ENCODE results near the gene ARTN. TPM values are rescaled to one million over a fixed set of nuclear protein-coding genes. Genes with fewer than 3 reads are reported as not detected.

The ARTN gene
- total and polyA plus RNA-seq, 2 experiments from 2014 or later, result 2.1 TPM; not detected in 1

DNA sequence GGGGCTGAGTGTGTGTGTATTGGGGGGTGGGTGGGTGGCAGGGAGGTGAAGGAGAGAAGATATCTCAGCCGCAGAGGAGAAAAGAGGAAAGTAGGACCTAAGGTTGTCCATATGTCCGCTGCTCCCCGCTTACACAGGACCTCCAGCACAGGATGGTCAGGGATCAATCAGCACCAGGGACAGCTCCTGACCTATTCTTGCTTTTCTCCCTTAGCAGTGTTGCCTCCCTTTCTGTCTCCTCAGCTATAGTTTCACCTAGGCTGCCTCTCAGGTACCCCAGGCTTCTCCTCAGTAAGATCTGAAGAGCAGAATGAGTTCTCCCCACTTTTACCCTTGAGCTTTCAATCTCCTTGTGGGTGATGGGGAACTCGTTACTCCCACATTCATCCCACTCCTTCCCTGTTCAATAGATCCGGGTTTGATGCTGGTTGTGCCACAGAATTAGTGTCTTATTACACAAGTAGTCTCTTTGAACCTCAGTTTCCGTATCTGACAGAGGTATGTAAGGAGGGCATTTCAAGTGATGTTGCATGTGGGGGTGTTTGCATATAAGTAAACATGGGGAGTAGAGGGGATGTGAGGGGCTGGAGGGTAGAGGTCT lies 34.8 kb downstream of the ARTN start:
- no peaks in the 10 kb centered on the region for H3K9me3 ChIP-seq (ENCODE audit: low read depth)
- H3K36me3 ChIP-seq (replicated peaks; ENCODE audit: insufficient read depth, low read depth), result no peaks in the 10 kb centered on the region
- H3K79me2 ChIP-seq, result peaks cover 10% of the 10 kb centered on the region
- no peaks in the 10 kb centered on the region for H3K9me2 ChIP-seq (replicated peaks; ENCODE audit: insufficient read depth)
- TF ChIP-seq, protein P1, sequence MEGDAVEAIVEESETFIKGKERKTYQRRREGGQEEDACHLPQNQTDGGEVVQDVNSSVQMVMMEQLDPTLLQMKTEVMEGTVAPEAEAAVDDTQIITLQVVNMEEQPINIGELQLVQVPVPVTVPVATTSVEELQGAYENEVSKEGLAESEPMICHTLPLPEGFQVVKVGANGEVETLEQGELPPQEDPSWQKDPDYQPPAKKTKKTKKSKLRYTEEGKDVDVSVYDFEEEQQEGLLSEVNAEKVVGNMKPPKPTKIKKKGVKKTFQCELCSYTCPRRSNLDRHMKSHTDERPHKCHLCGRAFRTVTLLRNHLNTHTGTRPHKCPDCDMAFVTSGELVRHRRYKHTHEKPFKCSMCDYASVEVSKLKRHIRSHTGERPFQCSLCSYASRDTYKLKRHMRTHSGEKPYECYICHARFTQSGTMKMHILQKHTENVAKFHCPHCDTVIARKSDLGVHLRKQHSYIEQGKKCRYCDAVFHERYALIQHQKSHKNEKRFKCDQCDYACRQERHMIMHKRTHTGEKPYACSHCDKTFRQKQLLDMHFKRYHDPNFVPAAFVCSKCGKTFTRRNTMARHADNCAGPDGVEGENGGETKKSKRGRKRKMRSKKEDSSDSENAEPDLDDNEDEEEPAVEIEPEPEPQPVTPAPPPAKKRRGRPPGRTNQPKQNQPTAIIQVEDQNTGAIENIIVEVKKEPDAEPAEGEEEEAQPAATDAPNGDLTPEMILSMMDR (IDR thresholded peaks at IDR 0.05; ENCODE audit: poor library complexity), result no peak
- TF ChIP-seq EZH2phosphoT487 (IDR thresholded peaks at IDR 0.05; ENCODE audit: low read depth, severe bottlenecking, unreplicated experiment), result no peak
- no peak for TF ChIP-seq EZH2 (IDR thresholded peaks at IDR 0.05; ENCODE audit: borderline replicate concordance)
- no peak overlapping the region for H3K4me3 ChIP-seq
- H3K4me2 ChIP-seq, result no peak overlapping the region
- 94% methylated on average over 6 of the region's 6 CpGs for WGBS (ENCODE audit: low lambda C conversion rate, missing lambda C conversion rate)
- no peaks in the 10 kb centered on the region for H3K27me3 ChIP-seq
- peaks cover 6% of the 10 kb centered on the region for H3K4me1 ChIP-seq (ENCODE audit: insufficient read depth)
- H4K20me1 ChIP-seq (ENCODE audit: insufficient read depth, poor library complexity, severe bottlenecking), result no peaks in the 10 kb centered on the region
- H2AFZ ChIP-seq, result no peak overlapping the region
- peak; percentile 64 for DNase-seq (ENCODE audit: low spot score)
- no peak overlapping the region for H3K27ac ChIP-seq

DNA sequence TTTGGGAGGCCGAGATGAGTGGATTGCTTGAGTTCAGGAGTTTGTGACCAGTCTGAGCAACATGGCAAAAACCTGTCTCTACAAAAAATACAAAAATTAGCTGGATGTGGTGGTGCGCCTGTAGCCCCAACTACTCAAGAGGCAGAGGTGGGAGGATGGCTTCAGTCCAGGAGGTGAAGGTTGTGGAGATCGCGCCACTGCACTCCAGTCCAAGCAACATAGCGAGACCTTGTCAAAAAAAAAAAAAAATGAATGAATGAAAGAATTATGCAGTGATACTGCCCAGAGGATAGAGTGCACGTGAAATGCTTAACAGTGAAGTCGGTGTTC lies 35.8 kb downstream of the ARTN start:
- H3K4me2 ChIP-seq, result peak overlapping the region; percentile 73
- 63% methylated on average over 7 of the region's 7 CpGs for WGBS (ENCODE audit: low lambda C conversion rate, missing lambda C conversion rate)
- H4K20me1 ChIP-seq (ENCODE audit: insufficient read depth, poor library complexity, severe bottlenecking), result no peaks in the 10 kb centered on the region
- no peak for DNase-seq (ENCODE audit: low spot score)
- no peak for TF ChIP-seq EZH2 (IDR thresholded peaks at IDR 0.05; ENCODE audit: borderline replicate concordance)
- TF ChIP-seq, protein P1 (IDR thresholded peaks at IDR 0.05; ENCODE audit: poor library complexity), result no peak
- TF ChIP-seq EZH2phosphoT487 (IDR thresholded peaks at IDR 0.05; ENCODE audit: low read depth, severe bottlenecking, unreplicated experiment), result no peak
- no peaks in the 10 kb centered on the region for H3K9me3 ChIP-seq (ENCODE audit: low read depth)
- peaks cover 10% of the 10 kb centered on the region for H3K79me2 ChIP-seq
- no peaks in the 10 kb centered on the region for H3K9me2 ChIP-seq (replicated peaks; ENCODE audit: insufficient read depth)
- H3K27me3 ChIP-seq, result no peaks in the 10 kb centered on the region
- H3K36me3 ChIP-seq (replicated peaks; ENCODE audit: insufficient read depth, low read depth), result no peaks in the 10 kb centered on the region
- no peak overlapping the region for H3K27ac ChIP-seq
- H3K4me1 ChIP-seq (ENCODE audit: insufficient read depth), result peaks cover 6% of the 10 kb centered on the region
- no peak overlapping the region for H3K4me3 ChIP-seq
- H2AFZ ChIP-seq, result no peak overlapping the region

DNA sequence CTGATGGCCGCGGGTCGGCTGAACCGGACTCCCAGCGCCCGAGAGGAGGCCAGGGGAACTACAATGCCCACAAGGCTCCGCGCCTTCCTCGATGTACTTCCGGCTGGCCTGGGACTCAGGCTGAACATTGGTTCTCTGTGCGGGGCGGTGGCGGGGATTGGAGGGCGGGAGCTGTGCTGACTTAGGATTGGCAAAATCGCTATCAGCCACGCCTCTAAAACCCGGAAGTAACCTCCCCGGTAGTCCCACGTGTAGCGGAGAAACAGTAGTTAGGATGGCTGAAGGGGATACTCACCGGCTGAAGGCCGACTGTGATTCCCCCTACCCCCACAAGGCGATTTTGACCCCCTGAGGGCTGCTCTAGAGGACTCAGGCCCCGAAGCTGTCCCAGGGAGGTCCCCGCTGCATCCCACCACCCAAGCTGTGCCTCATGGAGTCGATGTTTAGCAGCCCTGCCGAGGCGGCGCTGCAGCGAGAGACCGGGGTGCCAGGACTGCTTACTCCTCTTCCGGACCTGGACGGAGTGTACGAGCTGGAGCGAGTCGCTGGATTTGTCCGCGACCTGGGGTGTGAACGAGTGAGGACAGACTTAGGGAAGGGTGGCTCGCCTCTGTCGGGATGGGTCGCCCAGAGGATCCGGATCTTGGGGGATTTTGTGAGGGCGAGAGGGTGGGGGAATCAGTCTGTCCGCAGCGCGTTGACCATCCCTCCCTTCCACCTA lies 36.3 kb downstream of the ARTN start, which contains the start of gene DPH2:
Gene DPH2, plus strand, starts transcription at position 265 of the 721 bp plus-strand sequence. Its CDS starts 166 bp downstream, at position 431.
- H2AFZ ChIP-seq, result no peak within 1 kb of the TSS
- TF ChIP-seq EZH2 (IDR thresholded peaks at IDR 0.05; ENCODE audit: borderline replicate concordance) (no peak), EZH2phosphoT487 (IDR thresholded peaks at IDR 0.05; ENCODE audit: low read depth, severe bottlenecking, unreplicated experiment) (no peak)
- TF ChIP-seq, protein P1 (IDR thresholded peaks at IDR 0.05; ENCODE audit: poor library complexity), result no peak
- peak within 1 kb of the TSS; percentile 87 for H3K4me2 ChIP-seq
- H3K36me3 ChIP-seq (replicated peaks; ENCODE audit: insufficient read depth, low read depth), result no peaks in the 10 kb centered on the region
- H3K4me1 ChIP-seq (ENCODE audit: insufficient read depth), result peaks cover 6% of the 10 kb centered on the region
- no peaks in the 10 kb centered on the region for H3K27me3 ChIP-seq
- no peak within 1 kb of the TSS for H3K27ac ChIP-seq
- DNase-seq (ENCODE audit: low spot score), result peak; percentile 97
- WGBS (ENCODE audit: low lambda C conversion rate, missing lambda C conversion rate), result 2% methylated on average over 44 of the region's 47 CpGs
- no peaks in the 10 kb centered on the region for H3K9me3 ChIP-seq (ENCODE audit: low read depth)
- no peaks in the 10 kb centered on the region for H4K20me1 ChIP-seq (ENCODE audit: insufficient read depth, poor library complexity, severe bottlenecking)
- peaks cover 10% of the 10 kb centered on the region for H3K79me2 ChIP-seq
- H3K9me2 ChIP-seq (replicated peaks; ENCODE audit: insufficient read depth), result no peaks in the 10 kb centered on the region
- peak within 1 kb of the TSS; percentile 64 for H3K4me3 ChIP-seq
